Keratinocyte (primary cell): ENCODE data around the gene DIP2C. TPM values are rescaled to one million over a fixed set of nuclear protein-coding genes. Genes with fewer than 3 reads are reported as not detected.

Source experiments
- DNase-seq: peaks from one replicate; pipeline ENCODE4 v3.0.0-alpha.2; 2011; ENCODE audit warnings: low read depth, missing footprints, low spot score
- FAIRE-seq: peaks from 2 replicates; lab custom pipeline; 2011; peaks lifted over from hg19 to GRCh38; lab: Jason Lieb, UNC
- H2AFZ ChIP-seq: 2 replicates; pipeline ENCODE4 v1.6.0; 2012; ENCODE audit warnings: low read length, control low read depth, inconsistent platforms; ENCODE audit not compliant: control insufficient read depth
- H3K27ac ChIP-seq: 2 replicates; pipeline ENCODE4 v1.5.1; 2011; ENCODE audit warnings: low read length; ENCODE audit not compliant: control insufficient read depth, insufficient read depth
- H3K27me3 ChIP-seq: 3 replicates; pipeline ENCODE4 v1.6.0; 2011; ENCODE audit warnings: low read length; ENCODE audit not compliant: control insufficient read depth, insufficient read depth; ENCODE audit errors: extremely low read depth
- H3K36me3 ChIP-seq, 2 experiments: 2 replicates in 1 of 2; 3 replicates in 1 of 2; pipeline ENCODE4 v1.5.1; 2011; ENCODE audit warnings: low read length in 2 of 2, mild to moderate bottlenecking in 1 of 2; ENCODE audit not compliant: control insufficient read depth in 2 of 2, insufficient read depth in 2 of 2; ENCODE audit errors: extremely low read depth in 1 of 2
- H3K4me1 ChIP-seq: 3 replicates; pipeline ENCODE4 v1.5.1; 2011; ENCODE audit warnings: low read length; ENCODE audit not compliant: control insufficient read depth, insufficient read depth; ENCODE audit errors: extremely low read depth
- H3K4me2 ChIP-seq: 3 replicates; pipeline ENCODE4 v1.6.0; 2011; ENCODE audit warnings: low read depth, low read length; ENCODE audit not compliant: control insufficient read depth, insufficient read depth; ENCODE audit errors: extremely low read depth
- H3K4me3 ChIP-seq, 3 experiments: fragments of 200-600 bp in 1 of 3; sonication (generic) in 1 of 3; 2 replicates in 2 of 3; 3 replicates in 1 of 3; pipeline ENCODE4 v1.5.1; 2011 to 2016; ENCODE audit warnings: low read length in 3 of 3, mild to moderate bottlenecking in 3 of 3, control low read depth in 2 of 3, inconsistent platforms in 1 of 3, low read depth in 1 of 3, mixed read lengths in 1 of 3, mixed run types in 1 of 3, moderate library complexity in 1 of 3; ENCODE audit not compliant: control insufficient read depth in 2 of 3, insufficient read depth in 2 of 3; ENCODE audit errors: extremely low read depth in 1 of 3
- H3K79me2 ChIP-seq: 2 replicates; pipeline ENCODE4 v1.6.0; 2012; ENCODE audit warnings: low read length; ENCODE audit not compliant: control insufficient read depth, insufficient read depth
- H3K9ac ChIP-seq: 3 replicates; pipeline ENCODE4 v1.6.0; 2011; ENCODE audit warnings: low read length; ENCODE audit not compliant: control insufficient read depth, insufficient read depth; ENCODE audit errors: extremely low read depth
- H3K9me1 ChIP-seq: 3 replicates; pipeline ENCODE4 v1.6.0; 2011; ENCODE audit warnings: low read length; ENCODE audit not compliant: control insufficient read depth, insufficient read depth; ENCODE audit errors: extremely low read depth
- H3K9me3 ChIP-seq: 2 replicates; pipeline ENCODE4 v1.5.1; 2012; ENCODE audit warnings: low read depth, low read length; ENCODE audit not compliant: control insufficient read depth
- H4K20me1 ChIP-seq: 3 replicates; pipeline ENCODE4 v1.6.0; 2011; ENCODE audit warnings: low read length; ENCODE audit not compliant: control insufficient read depth, insufficient read depth; ENCODE audit errors: extremely low read depth
- EZH2 ChIP-seq: IDR thresholded peaks from one replicate; pipeline ENCODE4 v1.6.1; 2012; ENCODE audit warnings: inconsistent platforms, mild to moderate bottlenecking, low read length, moderate library complexity
- dilution Hi-C: fragments of 300-500 bp; cut with MboI; formaldehyde crosslinking; loops from one replicate; pipeline ENCODE4 v1.7.0; 2020; ENCODE audit warnings: low sequenced_read_pairs; ENCODE audit not compliant: extremely low pct_ligation_motif_present
- polyA plus RNA-seq, 5 experiments: library from polyadenylated mRNA; depleted of rRNA in 3 of 5; stranded (reverse) in 3 of 5; stranded (forward) in 1 of 5; unstranded in 1 of 5; fragments of >200 nt; gene quantifications; 1 replicate in 1 of 5; 2 replicates in 3 of 5; 3 replicates in 1 of 5; pipeline versions ENCODE4 v1.2.1 to v1.2.3, GENCODE V29; 2011 to 2012; ENCODE audit warnings: missing spikeins in 2 of 5, low read depth in 1 of 5, low replicate concordance in 1 of 5
- TF ChIP-seq, protein P1 (sequence below), 3 experiments: IDR thresholded peaks in 1 of 3; conservative IDR thresholded peaks in 1 of 3; optimal IDR thresholded peaks in 1 of 3; 2 replicates in 2 of 3; 3 replicates in 1 of 3; pipeline versions ENCODE3 to v1.5.1; 2011; ENCODE audit warnings: low read length in 3 of 3, mild to moderate bottlenecking in 3 of 3, moderate library complexity in 2 of 3, control low read depth in 1 of 3, inconsistent platforms in 1 of 3; ENCODE audit not compliant: insufficient read depth in 2 of 3; ENCODE audit errors: extremely low read depth in 1 of 3

DIP2C gene
- polyA plus RNA-seq, 1 donor (not counting 4 experiments of a cell fraction or from before 2014, with no cell fraction given) = 1.3 TPM

DNA sequence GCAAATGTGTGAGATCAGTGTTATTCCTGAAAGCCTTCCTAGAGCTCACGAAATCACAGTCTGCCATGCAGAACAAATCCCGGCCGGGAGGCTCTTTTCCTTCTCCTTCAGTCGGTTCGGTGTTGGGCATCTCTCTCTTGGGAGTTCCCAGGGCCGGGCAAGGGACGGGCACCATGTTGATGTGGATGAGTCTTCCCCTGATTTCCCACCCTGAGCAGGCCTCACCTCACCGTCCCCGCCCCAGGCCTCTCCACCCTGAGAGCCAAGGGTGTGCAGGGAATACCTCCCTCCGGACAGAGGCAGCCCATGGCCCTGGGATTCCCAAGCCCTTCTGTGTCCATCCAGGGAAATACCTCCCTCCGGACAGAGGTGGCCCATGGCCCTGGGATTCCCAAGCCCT lies 28.0 kb upstream of the DIP2C start:
- no peak for TF ChIP-seq EZH2
- TF ChIP-seq, protein P1, sequence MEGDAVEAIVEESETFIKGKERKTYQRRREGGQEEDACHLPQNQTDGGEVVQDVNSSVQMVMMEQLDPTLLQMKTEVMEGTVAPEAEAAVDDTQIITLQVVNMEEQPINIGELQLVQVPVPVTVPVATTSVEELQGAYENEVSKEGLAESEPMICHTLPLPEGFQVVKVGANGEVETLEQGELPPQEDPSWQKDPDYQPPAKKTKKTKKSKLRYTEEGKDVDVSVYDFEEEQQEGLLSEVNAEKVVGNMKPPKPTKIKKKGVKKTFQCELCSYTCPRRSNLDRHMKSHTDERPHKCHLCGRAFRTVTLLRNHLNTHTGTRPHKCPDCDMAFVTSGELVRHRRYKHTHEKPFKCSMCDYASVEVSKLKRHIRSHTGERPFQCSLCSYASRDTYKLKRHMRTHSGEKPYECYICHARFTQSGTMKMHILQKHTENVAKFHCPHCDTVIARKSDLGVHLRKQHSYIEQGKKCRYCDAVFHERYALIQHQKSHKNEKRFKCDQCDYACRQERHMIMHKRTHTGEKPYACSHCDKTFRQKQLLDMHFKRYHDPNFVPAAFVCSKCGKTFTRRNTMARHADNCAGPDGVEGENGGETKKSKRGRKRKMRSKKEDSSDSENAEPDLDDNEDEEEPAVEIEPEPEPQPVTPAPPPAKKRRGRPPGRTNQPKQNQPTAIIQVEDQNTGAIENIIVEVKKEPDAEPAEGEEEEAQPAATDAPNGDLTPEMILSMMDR (optimal IDR thresholded peaks at IDR 0.05 in 1 of 3, IDR thresholded peaks at IDR 0.05 in 1 of 3, conservative IDR thresholded peaks at IDR 0.05 in 1 of 3; ENCODE audit: extremely low read depth in 1 of 3, insufficient read depth in 2 of 3, low read length in 3 of 3) = no peak
- FAIRE-seq (no peak), DNase-seq (no peak)
- Histone ChIP-seq H3K4me3 (no peak overlapping the region), H3K9me1 (no peaks in the 10 kb centered on the region), H3K79me2 (no peaks in the 10 kb centered on the region), H3K27me3 (no peaks in the 10 kb centered on the region), H3K9me3 (peaks cover 7% of the 10 kb centered on the region), H3K4me2 (no peak overlapping the region), H3K4me1 (no peaks in the 10 kb centered on the region), H3K36me3 (no peaks in the 10 kb centered on the region), H2AFZ (no peak overlapping the region), H4K20me1 (no peaks in the 10 kb centered on the region), H3K9ac (no peak overlapping the region), H3K27ac (no peak overlapping the region)
- dilution Hi-C loops = no loop called here

DNA sequence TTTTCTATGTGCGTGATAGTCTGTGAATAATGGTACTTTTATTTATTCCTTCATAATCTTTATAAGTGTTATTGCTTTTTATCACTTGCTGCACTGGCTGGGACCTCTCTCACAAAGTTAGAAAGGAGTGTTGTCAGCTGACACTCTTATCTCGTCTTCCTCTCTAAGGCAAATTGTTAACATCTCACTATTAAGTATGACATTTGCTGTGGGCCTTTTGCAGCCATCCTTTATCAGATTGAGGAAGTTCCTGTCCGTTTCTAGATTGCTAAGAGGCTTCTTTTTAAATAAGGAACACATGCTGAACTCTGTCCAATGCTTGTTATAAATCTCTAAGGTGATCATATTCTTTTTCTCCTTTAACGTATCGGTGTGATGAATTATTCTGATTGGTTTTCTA lies 27.4 kb upstream of the DIP2C start:
- dilution Hi-C loops = no loop called here
- DNase-seq = no peak

More for the DNA sequence above, 27.4 kb upstream of the DIP2C start:
- no peak for FAIRE-seq
- Histone ChIP-seq H3K9me3 (peaks cover 7% of the 10 kb centered on the region), H3K27ac (no peak overlapping the region), H3K36me3 (no peaks in the 10 kb centered on the region), H3K79me2 (no peaks in the 10 kb centered on the region), H2AFZ (no peak overlapping the region), H3K9me1 (no peaks in the 10 kb centered on the region), H4K20me1 (no peaks in the 10 kb centered on the region), H3K9ac (no peak overlapping the region), H3K27me3 (no peaks in the 10 kb centered on the region), H3K4me3 (no peak overlapping the region), H3K4me1 (no peaks in the 10 kb centered on the region), H3K4me2 (no peak overlapping the region)
- TF ChIP-seq EZH2 = no peak
- TF ChIP-seq, protein P1 (optimal IDR thresholded peaks at IDR 0.05 in 1 of 3, IDR thresholded peaks at IDR 0.05 in 1 of 3, conservative IDR thresholded peaks at IDR 0.05 in 1 of 3; ENCODE audit: extremely low read depth in 1 of 3, insufficient read depth in 2 of 3, low read length in 3 of 3) = no peak
